Measurements from ENCODE around the gene CHCHD3. TPM values are rescaled to one million over a fixed set of nuclear protein-coding genes. Genes with fewer than 3 reads are reported as not detected.

CHCHD3 gene
- polyA plus RNA-seq, 1 donor (not counting 4 experiments of a cell fraction or from before 2014, with no cell fraction given): 59.2 TPM

DNA sequence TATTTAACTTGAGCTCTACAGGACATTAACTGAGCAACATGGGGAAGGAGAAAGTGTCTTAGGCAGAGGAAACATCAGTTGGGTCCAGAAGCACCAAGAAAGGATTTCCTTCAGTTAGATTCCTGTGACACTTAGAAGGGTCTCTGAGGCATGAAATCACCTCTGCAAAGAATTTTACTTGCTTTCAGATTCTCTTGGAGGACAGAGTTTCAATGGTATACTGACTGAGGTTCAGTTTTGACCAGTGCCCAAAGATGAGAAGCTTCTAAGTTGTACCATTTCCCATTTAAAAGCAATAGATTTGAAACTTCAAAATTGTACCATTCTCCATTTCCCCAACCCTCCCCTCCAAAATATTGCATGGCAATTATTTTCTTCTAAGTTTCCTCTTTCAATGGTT is 102.4 kb downstream of the CHCHD3 start:
- Histone ChIP-seq H3K9me3 (ENCODE audit: control insufficient read depth, low read depth, low read length) (no peaks in the 10 kb centered on the region), H3K4me1 (ENCODE audit: control insufficient read depth, extremely low read depth, insufficient read depth, low read length) (no peaks in the 10 kb centered on the region), H4K20me1 (ENCODE audit: control insufficient read depth, extremely low read depth, insufficient read depth, low read length) (no peaks in the 10 kb centered on the region), H2AFZ (ENCODE audit: control insufficient read depth, low read length) (no peak overlapping the region), H3K9me1 (ENCODE audit: control insufficient read depth, extremely low read depth, insufficient read depth, low read length) (peaks cover 2% of the 10 kb centered on the region), H3K79me2 (ENCODE audit: control insufficient read depth, insufficient read depth, low read length) (peaks cover 6% of the 10 kb centered on the region), H3K9ac (ENCODE audit: control insufficient read depth, extremely low read depth, insufficient read depth, low read length) (no peak overlapping the region), H3K4me3 (ENCODE audit: control insufficient read depth in 2 of 3, extremely low read depth in 1 of 3, insufficient read depth in 2 of 3, low read depth in 1 of 3, low read length in 3 of 3) (no peak overlapping the region), H3K36me3 (ENCODE audit: control insufficient read depth in 2 of 2, extremely low read depth in 1 of 2, insufficient read depth in 2 of 2, low read length in 2 of 2) (no peaks in the 10 kb centered on the region), H3K4me2 (ENCODE audit: control insufficient read depth, extremely low read depth, insufficient read depth, low read depth, low read length) (no peak overlapping the region), H3K27ac (ENCODE audit: control insufficient read depth, insufficient read depth, low read length) (no peak overlapping the region), H3K27me3 (ENCODE audit: control insufficient read depth, extremely low read depth, insufficient read depth, low read length) (no peaks in the 10 kb centered on the region)
- no peak for DNase-seq (ENCODE audit: low read depth, low spot score)
- dilution Hi-C loops (cut with MboI; ENCODE audit: extremely low pct_ligation_motif_present, low sequenced_read_pairs): no loop called here
- FAIRE-seq: no peak
- TF ChIP-seq, protein P1, sequence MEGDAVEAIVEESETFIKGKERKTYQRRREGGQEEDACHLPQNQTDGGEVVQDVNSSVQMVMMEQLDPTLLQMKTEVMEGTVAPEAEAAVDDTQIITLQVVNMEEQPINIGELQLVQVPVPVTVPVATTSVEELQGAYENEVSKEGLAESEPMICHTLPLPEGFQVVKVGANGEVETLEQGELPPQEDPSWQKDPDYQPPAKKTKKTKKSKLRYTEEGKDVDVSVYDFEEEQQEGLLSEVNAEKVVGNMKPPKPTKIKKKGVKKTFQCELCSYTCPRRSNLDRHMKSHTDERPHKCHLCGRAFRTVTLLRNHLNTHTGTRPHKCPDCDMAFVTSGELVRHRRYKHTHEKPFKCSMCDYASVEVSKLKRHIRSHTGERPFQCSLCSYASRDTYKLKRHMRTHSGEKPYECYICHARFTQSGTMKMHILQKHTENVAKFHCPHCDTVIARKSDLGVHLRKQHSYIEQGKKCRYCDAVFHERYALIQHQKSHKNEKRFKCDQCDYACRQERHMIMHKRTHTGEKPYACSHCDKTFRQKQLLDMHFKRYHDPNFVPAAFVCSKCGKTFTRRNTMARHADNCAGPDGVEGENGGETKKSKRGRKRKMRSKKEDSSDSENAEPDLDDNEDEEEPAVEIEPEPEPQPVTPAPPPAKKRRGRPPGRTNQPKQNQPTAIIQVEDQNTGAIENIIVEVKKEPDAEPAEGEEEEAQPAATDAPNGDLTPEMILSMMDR (optimal IDR thresholded peaks at IDR 0.05 in 1 of 3, IDR thresholded peaks at IDR 0.05 in 1 of 3, conservative IDR thresholded peaks at IDR 0.05 in 1 of 3; ENCODE audit: extremely low read depth in 1 of 3, insufficient read depth in 2 of 3, low read length in 3 of 3): no peak
- TF ChIP-seq EZH2 (IDR thresholded peaks at IDR 0.05; ENCODE audit: low read length): no peak

DNA sequence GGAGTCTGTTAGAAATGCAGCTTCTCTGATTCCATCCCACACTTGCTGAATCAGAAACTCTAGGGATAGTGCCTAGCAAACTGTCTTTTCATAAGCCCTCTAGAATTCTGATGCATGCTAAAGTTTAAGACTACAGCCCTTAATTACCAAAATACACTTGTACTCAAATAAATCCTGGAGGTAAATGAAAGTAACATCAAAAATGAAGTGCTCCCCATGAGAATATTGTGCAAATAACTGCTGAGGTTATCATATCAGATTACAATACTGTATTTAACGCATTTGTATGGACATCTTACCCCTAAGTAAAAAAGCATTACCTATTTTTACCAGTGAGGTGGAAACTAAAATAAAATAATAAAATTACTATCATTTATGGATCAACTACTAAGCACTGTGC is 104.7 kb downstream of the CHCHD3 start:
- Histone ChIP-seq H3K79me2 (ENCODE audit: control insufficient read depth, insufficient read depth, low read length) (peaks cover 6% of the 10 kb centered on the region), H2AFZ (ENCODE audit: control insufficient read depth, low read length) (no peak overlapping the region), H3K4me2 (ENCODE audit: control insufficient read depth, extremely low read depth, insufficient read depth, low read depth, low read length) (no peak overlapping the region), H3K36me3 (ENCODE audit: control insufficient read depth in 2 of 2, extremely low read depth in 1 of 2, insufficient read depth in 2 of 2, low read length in 2 of 2) (peaks cover 3 to 8% of the 10 kb centered on the region in 2 experiments), H3K9me1 (ENCODE audit: control insufficient read depth, extremely low read depth, insufficient read depth, low read length) (peaks cover 2% of the 10 kb centered on the region), H4K20me1 (ENCODE audit: control insufficient read depth, extremely low read depth, insufficient read depth, low read length) (no peaks in the 10 kb centered on the region), H3K27me3 (ENCODE audit: control insufficient read depth, extremely low read depth, insufficient read depth, low read length) (no peaks in the 10 kb centered on the region), H3K4me3 (ENCODE audit: control insufficient read depth in 2 of 3, extremely low read depth in 1 of 3, insufficient read depth in 2 of 3, low read depth in 1 of 3, low read length in 3 of 3) (no peak overlapping the region), H3K27ac (ENCODE audit: control insufficient read depth, insufficient read depth, low read length) (no peak overlapping the region), H3K4me1 (ENCODE audit: control insufficient read depth, extremely low read depth, insufficient read depth, low read length) (no peaks in the 10 kb centered on the region), H3K9ac (ENCODE audit: control insufficient read depth, extremely low read depth, insufficient read depth, low read length) (no peak overlapping the region), H3K9me3 (ENCODE audit: control insufficient read depth, low read depth, low read length) (no peaks in the 10 kb centered on the region)
- FAIRE-seq (no peak), DNase-seq (ENCODE audit: low read depth, low spot score) (no peak)
- TF ChIP-seq EZH2 (IDR thresholded peaks at IDR 0.05; ENCODE audit: low read length): no peak
- TF ChIP-seq, protein P1 (optimal IDR thresholded peaks at IDR 0.05 in 1 of 3, IDR thresholded peaks at IDR 0.05 in 1 of 3, conservative IDR thresholded peaks at IDR 0.05 in 1 of 3; ENCODE audit: extremely low read depth in 1 of 3, insufficient read depth in 2 of 3, low read length in 3 of 3): no peak
- dilution Hi-C loops (cut with MboI; ENCODE audit: extremely low pct_ligation_motif_present, low sequenced_read_pairs): no loop called here
